GM10266 (cell line): ENCODE measurements around the gene PDXK.

ENCODE experiments used
- DNase-seq: peaks from one replicate; pipeline ENCODE4 v3.0.0; 2012; ENCODE audit errors: extremely low spot score
- CTCF ChIP-seq: IDR thresholded peaks from 2 replicates; pipeline ENCODE4 v1.5.1; 2012; ENCODE audit warnings: mild to moderate bottlenecking, low read depth; ENCODE audit not compliant: control insufficient read depth, insufficient read depth; ENCODE audit errors: missing control alignments

Gene PDXK

GRCh38 chr21:43719748-43720538, 1.0 kb downstream of the PDXK start:
- no peak for DNase-seq
- no peak for TF ChIP-seq CTCF

- TF ChIP-seq CTCF: no peak
- no peak for DNase-seq
Observed at GRCh38 chr21:43720539-43721166, 1.7 kb downstream of the PDXK start.

GRCh38 chr21:43721206-43721605, 2.3 kb downstream of the PDXK start:
- TF ChIP-seq CTCF: no peak
- DNase-seq: no peak

- TF ChIP-seq CTCF: no peak
- DNase-seq: no peak
Observed at GRCh38 chr21:43721939-43722338, 3.0 kb downstream of the PDXK start.

- no peak for TF ChIP-seq CTCF
- DNase-seq: no peak
Observed at GRCh38 chr21:43723648-43724047, 4.7 kb downstream of the PDXK start.

GRCh38 chr21:43726686-43727518, 8.0 kb downstream of the PDXK start:
- TF ChIP-seq CTCF: no peak
- DNase-seq: no peak
